ENCODE results near the gene CYRIA. TPM values are rescaled to one million over a fixed set of nuclear protein-coding genes. Genes with fewer than 3 reads are reported as not detected.

CYRIA gene
- total and polyA plus RNA-seq, 7 donors = 0.92 to 15.3 (median 9.0) TPM

GRCh38 chr2:16656784-16657391 is 8.7 kb downstream of the CYRIA start:
- Histone ChIP-seq H3K36me3 (no peaks in the 10 kb centered on the region), H3K27me3 (no peaks in the 10 kb centered on the region), H3K27ac (peak overlapping the region; percentile 15 to 62 (median 36)), H3K9me3 (no peaks in the 10 kb centered on the region), H3K4me3 (no peak overlapping the region), H3K4me1 (peaks cover 0 to 96% (median 73%) of the 10 kb centered on the region in 4 donors)
- 58 to 80% methylated on average over 8 of the region's 8 CpGs for WGBS, 2 donors
- TF ChIP-seq POLR2AphosphoS5 (IDR thresholded peaks at IDR 0.05) = peak in 1 of 4 donors; percentile 6
- TF ChIP-seq, protein P1, sequence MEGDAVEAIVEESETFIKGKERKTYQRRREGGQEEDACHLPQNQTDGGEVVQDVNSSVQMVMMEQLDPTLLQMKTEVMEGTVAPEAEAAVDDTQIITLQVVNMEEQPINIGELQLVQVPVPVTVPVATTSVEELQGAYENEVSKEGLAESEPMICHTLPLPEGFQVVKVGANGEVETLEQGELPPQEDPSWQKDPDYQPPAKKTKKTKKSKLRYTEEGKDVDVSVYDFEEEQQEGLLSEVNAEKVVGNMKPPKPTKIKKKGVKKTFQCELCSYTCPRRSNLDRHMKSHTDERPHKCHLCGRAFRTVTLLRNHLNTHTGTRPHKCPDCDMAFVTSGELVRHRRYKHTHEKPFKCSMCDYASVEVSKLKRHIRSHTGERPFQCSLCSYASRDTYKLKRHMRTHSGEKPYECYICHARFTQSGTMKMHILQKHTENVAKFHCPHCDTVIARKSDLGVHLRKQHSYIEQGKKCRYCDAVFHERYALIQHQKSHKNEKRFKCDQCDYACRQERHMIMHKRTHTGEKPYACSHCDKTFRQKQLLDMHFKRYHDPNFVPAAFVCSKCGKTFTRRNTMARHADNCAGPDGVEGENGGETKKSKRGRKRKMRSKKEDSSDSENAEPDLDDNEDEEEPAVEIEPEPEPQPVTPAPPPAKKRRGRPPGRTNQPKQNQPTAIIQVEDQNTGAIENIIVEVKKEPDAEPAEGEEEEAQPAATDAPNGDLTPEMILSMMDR (IDR thresholded peaks at IDR 0.05) = no peak
- no peak for TF ChIP-seq EP300 (IDR thresholded peaks at IDR 0.05)
- TF ChIP-seq POLR2A (IDR thresholded peaks at IDR 0.05) = no peak
- intact Hi-C loops (cut with DNase I) = no loop called here
- DNase-seq = no peak

- intact Hi-C loops (cut with DNase I) = no loop called here
- peaks cover 0 to 96% (median 73%) of the 10 kb centered on the region in 4 donors for H3K4me1 ChIP-seq
Observed at GRCh38 chr2:16655905-16656642, 9.6 kb downstream of the CYRIA start.

GRCh38 chr2:16655445-16655837 is 10.2 kb downstream of the CYRIA start:
- no peak overlapping the region for H3K4me3 ChIP-seq
- H3K9me3 ChIP-seq = no peaks in the 10 kb centered on the region
- no peaks in the 10 kb centered on the region for H3K36me3 ChIP-seq
- intact Hi-C loops (cut with DNase I) = no loop called here
- TF ChIP-seq, protein P1 (IDR thresholded peaks at IDR 0.05) = no peak
- TF ChIP-seq POLR2AphosphoS5 (IDR thresholded peaks at IDR 0.05) (no peak), EP300 (IDR thresholded peaks at IDR 0.05) (no peak), POLR2A (IDR thresholded peaks at IDR 0.05) (no peak)
- H3K27me3 ChIP-seq = no peaks in the 10 kb centered on the region
- H3K27ac ChIP-seq = peak overlapping the region in 2 of 4 donors; percentile 62 to 76
- H3K4me1 ChIP-seq = peaks cover 0 to 96% (median 76%) of the 10 kb centered on the region in 4 donors
- DNase-seq = no peak
- WGBS, 2 donors = 77 to 88% methylated on average over 6 of the region's 6 CpGs

More at GRCh38 chr2:16655905-16656642, 9.6 kb downstream of the CYRIA start:
- WGBS, 2 donors = 84 to 89% methylated on average over 4 of the region's 4 CpGs
- TF ChIP-seq, protein P1 (IDR thresholded peaks at IDR 0.05) = no peak
- TF ChIP-seq EP300 (IDR thresholded peaks at IDR 0.05) (no peak), POLR2A (IDR thresholded peaks at IDR 0.05) (no peak), POLR2AphosphoS5 (IDR thresholded peaks at IDR 0.05) (no peak)
- no peak for DNase-seq
- Histone ChIP-seq H3K27me3 (no peaks in the 10 kb centered on the region), H3K4me3 (no peak overlapping the region), H3K36me3 (no peaks in the 10 kb centered on the region), H3K9me3 (no peaks in the 10 kb centered on the region), H3K27ac (peak overlapping the region; percentile 15 to 62 (median 36))

GRCh38 chr2:16654833-16655444 is 10.7 kb downstream of the CYRIA start:
- no peak for TF ChIP-seq POLR2A (IDR thresholded peaks at IDR 0.05)
- no peak for TF ChIP-seq EP300 (IDR thresholded peaks at IDR 0.05)
- TF ChIP-seq, protein P1 (IDR thresholded peaks at IDR 0.05) = no peak
- no peak for TF ChIP-seq POLR2AphosphoS5 (IDR thresholded peaks at IDR 0.05)
- intact Hi-C loops (cut with DNase I) = no loop called here
- H3K27me3 ChIP-seq = no peaks in the 10 kb centered on the region
- H3K4me3 ChIP-seq = no peak overlapping the region
- 69 to 79% methylated on average over 4 of the region's 4 CpGs for WGBS, 2 donors
- H3K4me1 ChIP-seq = peaks cover 0 to 97% (median 78%) of the 10 kb centered on the region in 4 donors
- no peak for DNase-seq
- H3K27ac ChIP-seq = peak overlapping the region in 2 of 4 donors; percentile 62 to 76
- no peaks in the 10 kb centered on the region for H3K9me3 ChIP-seq
- H3K36me3 ChIP-seq = no peaks in the 10 kb centered on the region
